Skin of body (tissue), 2 donors: ENCODE measurements around the gene COL21A1. TPM values are rescaled to one million over a fixed set of nuclear protein-coding genes. Genes with fewer than 3 reads are reported as not detected.
"Not testable (repeated sequence)": the region's sequence is repeated elsewhere in the genome, so short reads cannot be mapped to it uniquely, and the experiment has no call there.

ENCODE experiments used
- DNase-seq: peaks from one replicate; lab custom pipeline; 2025; lab: John Stamatoyannopoulos, UW
- total RNA-seq: library from RNA; depleted of rRNA; stranded (reverse); fragments of >200 nt; gene quantifications from one replicate; pipeline ENCODE4 v1.2.3, GENCODE V29; 2014

Gene COL21A1
- total RNA-seq: 79.8 TPM

DNA sequence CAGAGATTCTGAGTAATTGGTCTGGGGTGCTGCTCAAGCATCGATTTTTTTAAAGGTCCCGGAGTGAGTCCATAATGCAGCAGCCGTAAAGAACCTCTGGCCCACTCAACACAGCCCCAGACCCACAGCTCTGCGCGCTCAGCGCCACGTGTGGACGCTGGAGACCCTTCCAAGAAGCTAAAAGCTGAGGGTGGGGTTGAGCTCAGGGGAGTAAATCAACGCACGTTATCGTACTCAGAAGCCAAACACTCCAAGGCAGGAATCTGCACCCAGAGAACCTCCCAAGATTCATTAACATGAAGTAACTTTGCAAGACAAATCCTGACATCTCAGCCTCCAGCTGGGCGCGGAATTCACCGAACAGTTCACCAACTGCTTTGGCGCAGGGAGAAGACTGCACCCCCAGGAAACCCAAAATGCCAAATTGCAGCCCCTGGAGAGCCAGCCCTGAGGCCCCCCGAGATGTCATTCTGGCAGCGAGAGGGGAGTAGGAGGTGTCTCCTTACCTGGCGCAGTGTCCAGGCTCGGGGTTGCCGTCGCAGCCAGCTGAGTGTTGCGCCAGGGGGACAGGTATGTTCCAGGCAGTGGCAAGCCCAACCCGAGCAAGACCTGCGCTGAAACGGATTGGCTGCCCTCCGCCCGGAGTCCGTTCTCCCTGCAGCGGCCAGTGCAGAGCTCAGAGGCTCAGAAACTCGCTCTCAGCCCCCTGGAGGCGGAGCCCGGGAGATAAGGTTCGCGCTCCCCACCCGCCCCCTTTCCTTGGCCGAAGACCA lies at the start of gene COL21A1:
TSS of gene COL21A1 (minus strand) at position 700 of the 773 bp plus-strand sequence. CDS start 64,962 bp downstream, outside the sequence.
- peak; percentile 44 for DNase-seq

DNA sequence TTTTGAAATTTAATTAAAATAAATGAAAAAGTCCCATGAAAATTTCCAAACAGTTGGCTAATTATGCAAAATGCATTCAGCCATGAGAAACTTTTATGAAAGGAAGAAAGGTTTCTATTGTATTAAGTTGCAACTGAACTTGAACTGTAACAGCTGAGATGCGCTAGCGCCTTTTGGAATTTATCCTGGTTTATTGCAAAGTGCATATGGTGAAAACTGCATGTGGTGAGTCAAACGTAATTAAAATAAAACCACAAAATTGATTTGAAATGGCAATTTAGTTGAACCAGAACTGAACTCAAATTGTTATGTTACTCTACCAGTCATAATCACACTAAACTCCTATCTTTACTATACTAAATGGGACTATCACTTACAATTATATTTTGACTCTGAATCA lies 46.4 kb upstream of the COL21A1 start:
- DNase-seq: no peak

DNA sequence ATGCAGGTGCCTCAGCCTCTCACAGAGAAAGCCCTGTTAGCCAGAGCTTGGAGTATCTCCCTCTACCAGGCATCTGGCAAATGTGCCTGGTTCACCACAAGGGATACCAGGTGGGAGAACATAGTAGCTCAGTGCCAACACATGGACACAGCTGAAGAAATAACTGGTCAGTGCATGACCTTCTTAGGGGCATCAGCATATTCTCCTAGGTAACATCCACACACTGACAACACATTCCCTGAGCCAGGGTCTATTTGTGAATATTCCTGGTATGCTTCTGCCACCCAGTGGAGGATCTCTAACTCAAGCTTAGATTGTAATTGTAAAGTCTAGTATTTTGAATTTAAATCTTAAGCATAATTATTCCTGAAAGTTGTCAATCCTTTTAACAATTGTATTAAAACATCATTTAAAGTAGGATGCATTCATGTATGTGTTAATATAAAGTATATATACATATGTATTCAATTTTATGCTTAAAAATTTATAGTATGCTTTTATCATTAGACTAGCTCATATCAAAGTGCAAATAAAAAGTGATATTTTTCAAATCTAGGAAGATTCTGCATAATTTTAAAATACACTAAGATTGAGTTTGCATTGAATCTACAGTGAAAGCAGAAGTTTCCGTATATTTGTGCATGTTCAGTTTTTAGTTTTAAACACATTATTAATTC lies 45.3 kb upstream of the COL21A1 start:
- DNase-seq: peak; percentile 76

DNA sequence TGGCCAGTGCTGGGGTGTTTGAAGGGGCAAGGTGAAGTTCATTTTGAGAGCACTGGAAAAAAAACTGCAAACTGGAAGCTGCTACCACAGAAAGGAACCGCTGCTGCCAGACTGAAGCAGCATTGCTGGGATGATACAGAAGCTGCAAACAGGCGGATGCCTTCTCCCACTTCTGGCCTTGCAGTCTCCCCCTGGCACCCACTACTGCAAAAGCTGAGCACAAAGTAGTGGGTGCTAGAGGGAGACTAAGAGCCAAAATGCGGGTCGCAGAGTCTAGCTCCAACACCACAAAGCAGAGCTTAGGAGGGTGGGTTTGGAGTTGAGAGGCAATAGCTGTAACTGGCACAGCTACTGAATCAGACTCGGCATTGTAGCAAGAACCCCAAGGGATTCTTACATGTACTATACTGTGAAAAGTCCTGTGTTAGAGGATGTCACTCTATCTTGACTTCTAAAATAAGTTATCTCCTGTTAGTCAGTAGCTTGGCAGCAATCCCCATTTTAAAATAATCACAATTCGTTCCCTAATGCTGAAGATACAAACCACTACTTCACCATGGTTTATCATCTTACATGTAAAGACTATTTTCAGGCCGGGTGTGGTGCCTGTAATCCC lies 44.0 kb upstream of the COL21A1 start:
- no peak for DNase-seq

DNA sequence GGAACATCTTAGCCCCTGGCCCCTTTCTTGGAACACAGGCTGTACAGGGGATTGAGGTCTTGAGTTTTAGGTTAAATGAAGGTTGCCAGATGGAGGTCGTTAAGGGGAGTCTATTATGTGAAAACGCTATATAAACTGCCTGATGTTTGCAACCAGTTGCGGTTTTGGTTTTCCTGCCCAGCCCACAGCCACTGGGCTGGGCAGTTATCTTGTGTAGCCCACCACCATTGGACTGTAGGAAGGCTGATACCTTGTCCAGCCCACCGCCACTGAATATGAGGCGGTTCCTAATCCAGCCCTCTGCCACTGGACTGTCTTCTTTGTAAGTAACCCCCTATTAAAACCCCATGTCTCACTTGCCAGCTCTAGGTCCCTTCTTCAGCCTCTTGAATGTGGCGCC lies 42.3 kb upstream of the COL21A1 start:
- no peak for DNase-seq

DNA sequence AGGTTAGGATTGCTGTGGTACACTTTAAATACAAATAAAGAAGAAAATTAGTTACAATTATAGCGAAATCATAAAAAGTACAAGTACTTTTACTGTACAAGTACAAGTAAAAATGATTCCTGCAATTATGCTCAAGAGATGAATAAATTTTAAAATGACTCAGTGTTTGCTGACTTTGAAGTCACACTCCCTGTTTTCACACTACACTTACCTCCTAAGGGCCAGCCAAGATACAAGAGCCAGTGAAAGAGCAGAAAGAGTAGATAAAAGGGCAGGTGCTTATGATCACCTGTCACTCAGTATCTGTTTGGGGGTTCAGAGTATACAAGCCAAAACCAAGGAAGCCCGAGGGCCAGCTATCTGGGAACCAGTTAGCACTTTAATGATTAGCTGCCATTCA lies 41.0 kb upstream of the COL21A1 start:
- no peak for DNase-seq

DNA sequence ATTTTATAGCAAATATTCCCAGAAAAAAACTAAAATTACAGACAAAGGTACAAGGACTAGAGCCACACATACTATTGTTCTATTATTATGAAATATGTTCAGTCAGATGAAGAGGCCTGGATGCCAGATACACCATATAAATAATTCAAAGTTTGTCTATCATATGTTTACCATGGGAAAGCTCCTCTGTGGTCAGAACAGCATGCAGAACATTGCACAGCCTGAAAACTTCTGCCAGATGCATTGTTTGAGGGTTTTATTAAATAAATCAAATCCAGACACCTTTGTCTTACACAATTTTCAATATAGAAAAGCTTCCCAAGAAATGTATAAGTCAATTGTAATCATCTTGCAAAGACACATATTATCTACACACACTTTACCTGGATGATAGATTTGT lies 35.0 kb upstream of the COL21A1 start:
- peak; percentile 71 for DNase-seq

DNA sequence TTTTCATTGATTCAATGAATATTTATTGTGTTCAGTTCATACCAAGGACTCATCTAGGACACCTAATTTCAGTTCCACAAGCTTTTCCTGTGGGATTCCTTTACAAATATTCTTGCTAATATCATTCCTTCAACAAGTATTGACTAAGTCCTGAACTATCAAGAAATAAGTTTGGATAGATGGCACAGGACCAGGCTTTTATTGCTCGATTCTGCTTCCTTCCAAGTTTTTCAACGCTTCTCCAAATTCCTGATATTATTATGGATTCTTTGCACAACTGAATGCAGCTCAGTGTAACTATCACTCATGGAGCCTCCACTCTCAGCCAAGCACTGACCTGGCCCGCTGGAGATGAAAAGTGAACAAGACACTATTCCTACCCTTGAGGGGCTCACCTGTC lies 32.7 kb upstream of the COL21A1 start:
- peak; percentile 25 for DNase-seq

DNA sequence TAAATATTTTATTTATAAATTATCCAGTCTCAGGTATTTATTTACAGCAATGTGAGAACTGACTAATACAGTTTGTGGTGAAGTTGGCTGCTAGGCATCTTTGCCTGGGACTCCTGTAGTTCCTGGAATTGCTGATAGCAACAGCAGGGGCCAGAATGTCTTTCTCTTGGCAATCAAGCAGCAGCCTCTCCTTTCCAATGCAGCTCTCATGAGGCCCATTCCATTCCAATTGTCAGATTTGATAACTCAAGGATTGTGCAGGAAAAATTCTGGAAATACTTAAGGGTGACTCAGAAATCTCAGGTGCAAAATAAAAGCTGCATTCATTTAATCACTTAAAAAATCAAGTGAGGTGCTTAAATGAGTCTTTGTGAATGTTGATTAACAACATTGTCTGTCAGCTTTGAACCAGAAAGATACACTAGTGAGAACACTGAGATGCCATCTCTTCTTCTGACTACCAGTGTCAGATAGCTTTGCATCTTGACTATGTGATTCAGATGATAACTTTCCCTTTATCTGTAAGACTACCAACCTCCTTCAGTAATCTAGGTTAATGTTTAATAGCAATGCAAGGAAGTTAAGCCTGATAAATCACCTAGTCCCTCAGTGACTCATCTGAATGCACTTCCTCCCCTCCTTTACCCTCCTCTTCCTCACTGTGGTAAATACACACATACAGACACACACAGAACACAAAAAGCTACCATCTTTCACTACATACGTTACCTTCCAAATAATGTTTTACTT lies 32.1 kb upstream of the COL21A1 start:
- peak; percentile 31 for DNase-seq

DNA sequence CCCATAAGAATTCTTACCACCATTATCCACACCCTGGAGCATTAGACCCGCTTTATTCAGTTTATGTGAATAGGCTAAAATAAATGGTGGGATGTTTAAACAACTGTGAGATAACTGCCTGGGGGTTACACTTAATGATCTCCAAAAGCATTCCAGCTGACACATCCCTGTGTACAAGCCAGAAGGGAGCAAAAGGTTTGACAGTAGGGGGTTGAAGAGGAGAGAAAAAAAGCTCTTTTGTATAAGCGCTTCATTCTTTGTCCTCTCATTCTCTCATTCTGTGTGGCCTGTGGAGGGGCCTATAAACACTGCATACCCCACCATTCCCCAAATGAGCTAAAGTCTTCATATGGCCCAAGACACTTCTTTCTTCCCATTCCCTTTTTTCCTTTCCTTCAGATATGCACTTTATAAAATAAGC lies 30.8 kb upstream of the COL21A1 start:
- peak; percentile 81 for DNase-seq

DNA sequence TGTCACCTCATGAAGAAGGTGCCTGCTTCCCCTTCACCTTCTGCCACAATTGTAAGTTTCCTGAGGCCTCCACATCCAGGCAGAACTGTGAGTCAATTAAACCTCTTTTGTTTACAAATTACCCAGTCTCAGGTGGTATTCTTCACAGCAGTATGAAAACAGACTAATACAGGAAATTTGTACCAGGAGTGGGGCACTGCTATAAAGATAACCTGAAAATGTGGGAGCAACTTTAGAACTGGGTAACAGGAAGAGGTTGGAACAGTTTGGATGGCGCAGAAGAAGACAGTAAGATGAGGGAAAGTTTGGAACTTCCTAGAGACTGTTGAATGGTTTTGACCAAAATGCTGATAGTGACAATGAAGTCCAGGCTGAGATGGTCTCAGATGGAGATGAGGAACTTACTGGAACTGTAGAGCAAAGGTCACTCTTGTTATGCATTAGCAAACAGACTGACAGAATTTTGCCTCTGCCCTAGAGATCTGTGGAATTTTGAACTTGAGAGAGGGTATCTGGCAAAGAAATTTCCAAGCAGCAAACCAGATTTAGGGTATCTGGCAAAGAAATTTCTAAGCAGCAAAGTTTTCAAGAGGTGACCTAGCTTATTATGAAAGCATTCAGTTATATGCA lies 23.5 kb upstream of the COL21A1 start:
- DNase-seq: no peak

DNA sequence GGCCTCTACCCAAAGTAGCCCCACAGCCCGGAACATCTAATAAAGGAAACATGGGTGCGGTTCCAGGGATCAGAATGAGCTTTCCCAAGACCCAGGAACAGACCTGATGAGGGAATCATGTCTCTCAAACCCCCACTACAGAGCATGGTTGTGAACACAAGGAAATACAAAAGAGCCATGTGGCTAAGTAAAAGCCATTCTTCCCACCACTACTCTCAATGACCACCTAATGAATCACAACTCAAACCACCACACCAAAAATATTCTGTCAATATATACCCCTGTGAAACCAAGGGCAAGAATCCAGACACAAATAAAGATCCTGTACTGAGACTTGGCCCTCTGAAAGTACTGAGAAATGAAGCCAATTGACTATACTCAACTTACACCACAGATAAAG lies 20.9 kb upstream of the COL21A1 start:
- DNase-seq: no peak

DNA sequence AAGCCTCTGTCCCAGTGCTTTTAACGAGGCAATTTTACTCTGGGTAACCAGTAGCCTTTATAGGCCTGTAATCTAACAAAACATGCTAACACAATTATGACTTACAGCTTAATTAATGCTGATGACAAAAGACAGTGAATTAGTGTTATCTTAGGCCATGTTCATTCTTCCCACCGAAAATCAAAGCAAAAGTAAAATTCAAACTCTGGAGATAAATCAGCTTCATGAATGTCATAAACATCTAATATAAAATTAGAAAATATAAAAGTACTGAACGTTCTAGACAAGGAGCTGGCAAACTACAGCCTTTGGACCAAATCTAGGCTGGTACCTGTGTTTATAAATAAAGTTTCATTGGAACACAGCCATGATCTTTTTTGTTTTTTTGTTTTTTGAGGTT lies 18.6 kb upstream of the COL21A1 start:
- no peak for DNase-seq

DNA sequence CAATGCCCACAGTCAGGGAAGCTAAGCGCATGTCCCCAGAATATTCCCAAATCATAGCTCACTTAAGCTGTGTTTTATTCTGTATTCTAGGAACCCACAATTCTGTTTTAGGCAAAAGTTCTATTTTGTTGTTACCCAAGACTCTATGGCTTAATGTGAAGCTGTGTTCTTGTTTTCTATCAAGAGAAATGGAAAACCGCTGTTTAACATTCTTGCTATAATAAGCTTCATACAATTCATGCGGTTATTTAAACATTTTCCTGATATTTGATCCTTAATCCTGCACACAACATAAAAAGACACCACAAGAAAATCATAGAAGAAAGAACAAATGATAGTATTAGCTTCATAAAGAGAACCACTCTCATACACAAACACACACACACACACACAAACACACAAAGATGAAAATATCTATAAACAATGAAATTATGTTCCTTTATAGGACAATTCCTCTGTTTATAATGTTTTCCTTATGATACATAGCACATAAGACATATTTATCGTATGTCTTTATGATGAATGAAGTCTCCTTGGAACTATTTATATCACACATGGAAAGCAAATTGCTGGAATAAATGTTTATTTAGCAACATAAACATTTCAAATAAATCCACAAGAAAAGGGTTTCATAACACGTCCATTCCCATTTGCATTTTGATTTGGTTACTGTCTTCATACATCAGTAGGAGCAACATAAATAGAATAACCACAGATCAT lies 16.4 kb upstream of the COL21A1 start:
- peak; percentile 85 for DNase-seq

DNA sequence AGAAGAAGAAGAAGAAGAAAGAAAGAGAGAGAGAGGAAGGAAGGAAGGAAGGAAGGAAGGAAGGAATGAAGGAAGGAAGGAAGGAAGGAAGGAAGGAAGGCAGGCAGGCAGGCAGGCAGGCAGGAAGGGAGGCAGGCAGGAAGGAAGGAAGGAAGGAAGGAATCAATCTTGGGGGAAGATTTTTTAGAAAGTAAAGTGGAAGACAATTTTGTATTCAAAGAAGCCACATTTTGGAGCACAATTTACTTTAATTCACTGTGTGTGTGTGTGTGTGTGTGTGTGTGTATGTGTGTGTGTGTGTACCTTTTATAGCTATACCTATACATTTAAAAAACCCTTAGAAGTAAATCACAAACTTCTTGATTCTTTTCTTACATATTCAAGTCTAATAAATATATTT lies 13.2 kb upstream of the COL21A1 start:
- not testable (repeated sequence) for DNase-seq

DNA sequence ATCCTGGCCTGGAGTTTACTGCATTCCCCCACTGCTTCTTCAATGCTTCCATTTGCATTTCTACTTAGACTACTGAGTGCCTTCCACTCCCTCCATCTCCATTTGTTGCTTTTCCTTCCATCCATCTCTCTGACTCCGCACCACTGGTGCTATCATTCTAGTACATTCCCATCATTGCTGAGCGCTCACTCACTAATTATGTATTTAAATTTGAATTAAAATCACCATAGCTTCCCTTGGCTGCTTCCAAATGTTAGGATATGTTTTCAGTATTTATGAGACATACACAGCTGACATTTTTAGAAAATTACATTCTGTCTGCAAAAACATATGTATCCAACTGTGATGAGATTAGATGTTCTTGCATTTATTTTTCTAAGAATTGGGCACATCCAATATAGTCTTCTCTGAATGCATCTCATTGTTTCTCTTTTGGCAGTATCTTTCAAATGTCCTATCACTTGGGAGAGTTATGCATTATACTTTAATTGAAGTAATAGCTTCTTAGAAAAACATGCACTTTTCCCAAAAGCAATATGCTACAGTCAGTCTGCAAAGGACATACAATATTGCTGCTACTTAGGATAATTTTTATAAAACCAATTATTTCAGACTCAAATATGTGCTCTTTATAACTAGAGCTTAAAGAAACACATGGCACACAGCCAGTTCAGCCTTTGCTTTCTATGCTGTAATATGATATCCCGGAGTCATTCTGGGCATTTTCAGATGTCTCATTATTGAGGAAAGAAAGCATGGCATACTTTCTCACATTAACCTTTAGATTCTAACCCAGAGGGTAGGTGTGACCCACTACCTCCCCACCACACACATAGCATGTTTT lies 12.1 kb upstream of the COL21A1 start:
- DNase-seq: peak; percentile 83

DNA sequence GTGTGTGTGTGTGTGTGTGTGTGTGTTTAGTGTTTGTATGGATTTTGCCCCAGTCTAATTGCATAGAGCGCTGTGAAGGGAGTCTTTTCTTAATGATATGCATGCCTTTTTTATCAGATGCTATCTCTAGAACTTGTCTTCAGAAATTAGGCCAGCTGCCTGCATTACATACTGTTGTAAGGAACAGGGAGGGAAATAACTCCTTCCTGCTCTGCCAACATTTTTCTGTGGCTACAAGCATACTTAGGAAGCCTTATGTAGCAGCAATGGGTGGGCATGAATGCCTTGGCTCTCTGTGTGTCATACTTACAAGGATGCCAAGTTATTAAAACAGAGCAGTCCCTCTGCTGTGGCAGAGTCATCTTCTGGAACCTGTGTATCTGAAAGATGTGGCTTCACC lies 8.0 kb upstream of the COL21A1 start:
- no peak for DNase-seq

DNA sequence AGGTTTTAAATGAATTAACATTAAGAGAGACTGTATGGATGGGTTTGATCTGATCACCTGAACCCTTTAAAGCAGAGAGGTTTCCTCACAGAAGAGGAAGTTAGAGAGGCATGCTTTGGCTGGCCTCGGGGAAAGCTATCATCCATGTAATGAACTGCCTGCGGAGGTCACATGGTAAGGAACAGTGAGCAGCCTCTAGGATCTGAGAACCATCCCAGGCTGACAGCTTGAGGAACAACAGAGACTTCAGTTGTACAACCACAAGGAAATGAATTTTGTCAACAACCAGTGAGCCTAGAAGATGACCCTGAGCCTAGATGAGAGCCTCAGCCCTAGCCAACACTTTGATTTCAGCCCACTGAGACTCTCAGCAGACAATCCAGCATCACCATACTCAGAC lies 2.9 kb upstream of the COL21A1 start:
- DNase-seq: no peak

DNA sequence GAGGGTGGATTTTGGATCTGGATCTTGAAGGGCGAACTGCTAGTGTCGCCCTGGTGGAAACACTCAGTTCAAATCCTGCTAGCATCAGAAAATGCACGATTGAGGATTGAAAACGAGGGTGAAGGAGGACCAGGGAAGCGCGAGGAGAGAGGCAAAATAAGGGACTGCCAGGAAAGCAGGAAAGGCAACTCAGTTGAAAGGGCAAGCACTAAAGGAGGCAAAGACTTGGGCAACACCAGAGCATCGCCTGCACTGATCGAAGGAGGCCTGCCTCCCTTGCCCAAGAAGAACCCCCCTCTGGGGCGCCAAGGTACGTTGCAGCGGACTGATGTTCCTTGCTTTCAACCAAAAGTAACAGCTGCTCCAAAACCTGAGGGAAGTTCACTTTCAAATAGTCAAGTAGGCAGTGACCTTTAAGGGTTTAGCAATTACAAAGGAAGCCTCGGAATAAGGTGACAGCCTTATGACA lies 308 bp upstream of the COL21A1 start:
- peak; percentile 19 for DNase-seq

DNA sequence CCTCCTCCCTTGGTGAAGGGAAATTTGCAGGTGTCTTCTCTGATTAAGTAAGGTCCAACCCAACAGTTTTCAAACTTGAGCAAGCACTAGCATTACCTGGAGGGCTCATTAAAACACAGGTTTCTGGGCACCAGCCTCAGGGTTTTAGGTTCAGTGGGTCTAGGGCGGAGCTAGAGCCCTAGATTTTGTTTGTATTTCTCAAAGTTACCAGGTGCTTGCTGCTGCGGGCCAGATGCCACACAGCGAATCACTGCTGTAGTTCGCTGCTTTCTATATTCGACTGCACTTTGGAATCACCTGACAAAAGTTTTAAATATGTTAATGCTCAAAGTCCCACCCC lies 869 bp downstream of the COL21A1 start:
- DNase-seq: no peak
